GM12878 (cell line): ENCODE results near the gene DIRAS1.

ENCODE experiments used
- CEBPB ChIP-seq, 2 experiments: fragments of 150-350 bp in 1 of 2; IDR thresholded peaks; 2 replicates each; pipeline ENCODE4 v1.6.1; 2012 to 2014; ENCODE audit warnings: low read depth in 2 of 2, low read length in 2 of 2, borderline replicate concordance in 1 of 2, inconsistent platforms in 1 of 2
- CEBPZ ChIP-seq: fragments of 150-350 bp; IDR thresholded peaks from 2 replicates; pipeline ENCODE4 v1.6.1; 2016; ENCODE audit warnings: low read depth, low read length
- CHD2 ChIP-seq: IDR thresholded peaks from 2 replicates; pipeline ENCODE4 v1.6.1; 2011; ENCODE audit warnings: low read depth, low read length, improper control_type of control experiment, borderline replicate concordance
- CTCF ChIP-seq, 3 experiments: IDR thresholded peaks in 2 of 3; conservative IDR thresholded peaks in 1 of 3; 2 replicates each; pipeline ENCODE4 v1.5.1; 2011; ENCODE audit warnings: low read depth in 3 of 3, low read length in 3 of 3, mild to moderate bottlenecking in 3 of 3, control low read depth in 2 of 3, moderate library complexity in 2 of 3, inconsistent platforms in 1 of 3, mixed read lengths in 1 of 3; ENCODE audit not compliant: control insufficient read depth in 2 of 3, insufficient read depth in 1 of 3; ENCODE audit errors: extremely low read depth in 1 of 3
- ELK1 ChIP-seq: IDR thresholded peaks from 2 replicates; pipeline ENCODE4 v1.6.1; 2012; ENCODE audit warnings: low read depth, low read length, improper control_type of control experiment
- EP300 ChIP-seq, 2 experiments: fragments of 150-350 bp in 1 of 2; IDR thresholded peaks; 2 replicates each; pipeline ENCODE4 v1.6.1; 2011 to 2012; ENCODE audit warnings: low read depth in 2 of 2, low read length in 2 of 2, borderline replicate concordance in 1 of 2, improper control_type of control experiment in 1 of 2, inconsistent platforms in 1 of 2; ENCODE audit not compliant: control insufficient read depth in 1 of 2
- POLR2A ChIP-seq: IDR thresholded peaks from 2 replicates; pipeline ENCODE4 v1.6.1; 2011; ENCODE audit warnings: low read depth, mild to moderate bottlenecking, low read length
- POLR2AphosphoS2 ChIP-seq: IDR thresholded peaks from 2 replicates; pipeline ENCODE4 v1.6.1; 2011; ENCODE audit warnings: low read depth, mild to moderate bottlenecking, low read length, improper control_type of control experiment, moderate library complexity
- POLR2AphosphoS5 ChIP-seq: IDR thresholded peaks from 2 replicates; pipeline ENCODE4 v1.6.1; 2011; ENCODE audit warnings: mild to moderate bottlenecking, low read length, inconsistent platforms
- RAD21 ChIP-seq: IDR thresholded peaks from 2 replicates; pipeline ENCODE4 v1.6.1; 2011; ENCODE audit warnings: mild to moderate bottlenecking, low read depth, low read length, moderate library complexity; ENCODE audit not compliant: insufficient read depth
- SREBF1 ChIP-seq: IDR thresholded peaks from 2 replicates; pipeline ENCODE4 v1.6.1; 2012; ENCODE audit warnings: mild to moderate bottlenecking, low read length
- ZBTB33 ChIP-seq: fragments of 450-650 bp; IDR thresholded peaks from 2 replicates; pipeline ENCODE4 v1.6.1; 2017; ENCODE audit warnings: mild to moderate bottlenecking

GRCh38 chr19:2743099-2743498 is 21.9 kb upstream of the DIRAS1 start:
- TF ChIP-seq CTCF (IDR thresholded peaks at IDR 0.05 in 2 of 3, conservative IDR thresholded peaks at IDR 0.05 in 1 of 3; ENCODE audit: control insufficient read depth in 2 of 3, extremely low read depth in 1 of 3, insufficient read depth in 1 of 3, low read depth in 3 of 3, low read length in 3 of 3) (no peak), POLR2AphosphoS5 (no peak), RAD21 (no peak), EP300 (IDR thresholded peaks at IDR 0.05; ENCODE audit: borderline replicate concordance in 1 of 2, control insufficient read depth in 1 of 2, low read depth in 2 of 2, low read length in 2 of 2) (no peak), ZBTB33 (no peak), CEBPB (IDR thresholded peaks at IDR 0.05; ENCODE audit: borderline replicate concordance in 1 of 2, low read depth in 2 of 2, low read length in 2 of 2) (no peak), CEBPZ (no peak), POLR2AphosphoS2 (no peak), ELK1 (no peak), CHD2 (no peak), POLR2A (no peak), SREBF1 (no peak)
